ENCODE measurements around the gene PRSS53.

PRSS53 gene

GRCh38 chr16:31093132-31093703, 4.5 kb upstream of the PRSS53 start:
- DNase-seq: no peak

- no peak for DNase-seq
Observed at GRCh38 chr16:31092330-31092729, 3.6 kb upstream of the PRSS53 start.

- no peak for DNase-seq
Observed at GRCh38 chr16:31090540-31090939, 1.8 kb upstream of the PRSS53 start.

- DNase-seq: no peak
Observed at GRCh38 chr16:31089199-31089598, 456 bp upstream of the PRSS53 start.

- DNase-seq: no peak
Observed at GRCh38 chr16:31087971-31088370, 772 bp downstream of the PRSS53 start.

- DNase-seq: no peak
Observed at GRCh38 chr16:31087481-31087880, 1.3 kb downstream of the PRSS53 start.

- DNase-seq: no peak
Observed at GRCh38 chr16:31086629-31086906, 2.2 kb downstream of the PRSS53 start.

- DNase-seq: no peak
Observed at GRCh38 chr16:31085873-31086628, 2.7 kb downstream of the PRSS53 start.

- DNase-seq: no peak
Observed at GRCh38 chr16:31085411-31085810, 3.3 kb downstream of the PRSS53 start.

GRCh38 chr16:31084584-31085302, 4.0 kb downstream of the PRSS53 start:
- DNase-seq: no peak

- DNase-seq: no peak
Observed at GRCh38 chr16:31083981-31084380, 4.8 kb downstream of the PRSS53 start.

- DNase-seq: no peak
Observed at GRCh38 chr16:31083556-31083955, 5.2 kb downstream of the PRSS53 start.

- DNase-seq: no peak
Observed at GRCh38 chr16:31083081-31083480, 5.7 kb downstream of the PRSS53 start.

GRCh38 chr16:31082368-31083045, 6.2 kb downstream of the PRSS53 start:
- no peak for DNase-seq

- DNase-seq: no peak
Observed at GRCh38 chr16:31081428-31082351, 7.1 kb downstream of the PRSS53 start.

- no peak for DNase-seq
Observed at GRCh38 chr16:31080756-31081419, 7.9 kb downstream of the PRSS53 start.

- DNase-seq: no peak
Observed at GRCh38 chr16:31080035-31080629, 8.6 kb downstream of the PRSS53 start.

- DNase-seq: no peak
Observed at GRCh38 chr16:31079342-31079944, 9.3 kb downstream of the PRSS53 start.

GRCh38 chr16:31078597-31079341, 10.0 kb downstream of the PRSS53 start:
- DNase-seq: no peak

- no peak for DNase-seq
Observed at GRCh38 chr16:31077592-31078396, 10.9 kb downstream of the PRSS53 start.
